ENCODE results near the gene FMN2. TPM values are rescaled to one million over a fixed set of nuclear protein-coding genes. Genes with fewer than 3 reads are reported as not detected.

The FMN2 gene
- total RNA-seq, 1 donor from 2014 or later = 0.52 TPM

GRCh38 chr1:240487493-240487892, 395.8 kb downstream of the FMN2 start:
- intact Hi-C loops (cut with DNase I) = no loop called here
- Histone ChIP-seq H3K4me1 (no peaks in the 10 kb centered on the region), H3K36me3 (no peaks in the 10 kb centered on the region), H3K27ac (no peak overlapping the region), H3K27me3 (no peaks in the 10 kb centered on the region), H3K4me3 (no peak overlapping the region), H3K9me3 (no peaks in the 10 kb centered on the region)
- no peak for DNase-seq
- ATAC-seq = no peak
- TF ChIP-seq CTCF (IDR thresholded peaks at IDR 0.05) = no peak

GRCh38 chr1:240491156-240491555, 399.5 kb downstream of the FMN2 start:
- Histone ChIP-seq H3K36me3 (no peaks in the 10 kb centered on the region), H3K27me3 (no peaks in the 10 kb centered on the region), H3K9me3 (no peaks in the 10 kb centered on the region), H3K4me1 (no peaks in the 10 kb centered on the region), H3K27ac (no peak overlapping the region), H3K4me3 (no peak overlapping the region)
- intact Hi-C loops (cut with DNase I) = no loop called here
- DNase-seq (no peak), ATAC-seq (no peak)
- no peak for TF ChIP-seq CTCF (IDR thresholded peaks at IDR 0.05)

- intact Hi-C loops (cut with DNase I) = no loop called here
Measured at GRCh38 chr1:240491796-240492195, 400.1 kb downstream of the FMN2 start.

GRCh38 chr1:240492832-240493440, 401.3 kb downstream of the FMN2 start:
- H3K4me1 ChIP-seq = no peaks in the 10 kb centered on the region
- no peak overlapping the region for H3K4me3 ChIP-seq
- ATAC-seq = peak; percentile 61
- intact Hi-C loops (cut with DNase I) = no loop called here
- H3K36me3 ChIP-seq = no peaks in the 10 kb centered on the region
- no peaks in the 10 kb centered on the region for H3K9me3 ChIP-seq
- no peak for DNase-seq
- H3K27me3 ChIP-seq = no peaks in the 10 kb centered on the region
- TF ChIP-seq CTCF (IDR thresholded peaks at IDR 0.05) = no peak
- H3K27ac ChIP-seq = no peak overlapping the region

More at GRCh38 chr1:240491796-240492195, 400.1 kb downstream of the FMN2 start:
- DNase-seq (no peak), ATAC-seq (no peak)
- TF ChIP-seq CTCF (IDR thresholded peaks at IDR 0.05) = no peak
- no peak overlapping the region for H3K4me3 ChIP-seq
- no peaks in the 10 kb centered on the region for H3K9me3 ChIP-seq
- no peak overlapping the region for H3K27ac ChIP-seq
- H3K4me1 ChIP-seq = no peaks in the 10 kb centered on the region
- H3K36me3 ChIP-seq = no peaks in the 10 kb centered on the region
- no peaks in the 10 kb centered on the region for H3K27me3 ChIP-seq

GRCh38 chr1:240495601-240496000, 403.9 kb downstream of the FMN2 start:
- Histone ChIP-seq H3K9me3 (no peaks in the 10 kb centered on the region), H3K4me3 (no peak overlapping the region), H3K36me3 (no peaks in the 10 kb centered on the region), H3K27me3 (no peaks in the 10 kb centered on the region), H3K4me1 (no peaks in the 10 kb centered on the region), H3K27ac (no peak overlapping the region)
- intact Hi-C loops (cut with DNase I) = no loop called here
- ATAC-seq (no peak), DNase-seq (no peak)
- TF ChIP-seq CTCF (IDR thresholded peaks at IDR 0.05) = no peak

- H3K9me3 ChIP-seq = no peaks in the 10 kb centered on the region
- intact Hi-C loops (cut with DNase I) = no loop called here
Measured at GRCh38 chr1:240496356-240496755, 404.7 kb downstream of the FMN2 start.

More at GRCh38 chr1:240496356-240496755, 404.7 kb downstream of the FMN2 start:
- TF ChIP-seq CTCF (IDR thresholded peaks at IDR 0.05) = no peak
- Histone ChIP-seq H3K4me1 (no peaks in the 10 kb centered on the region), H3K4me3 (no peak overlapping the region), H3K36me3 (no peaks in the 10 kb centered on the region), H3K27ac (no peak overlapping the region), H3K27me3 (no peaks in the 10 kb centered on the region)
- DNase-seq (no peak), ATAC-seq (no peak)
